Lower leg skin (tissue), 4 donors: Measurements from ENCODE around the gene PDXK. TPM values are rescaled to one million over a fixed set of nuclear protein-coding genes. Genes with fewer than 3 reads are reported as not detected.

Experiments used
- DNase-seq, 2 donors: peaks; one replicate each; pipeline ENCODE4 v3.0.0-alpha.2; 2019; ENCODE audit warnings: low spot score in 2 of 2
- H3K4me3 ChIP-seq: fragments of 200-600 bp; sonication (generic); 2 replicates; pipeline ENCODE4 v1.5.1; 2017; ENCODE audit warnings: mild to moderate bottlenecking, low read depth; ENCODE audit not compliant: poor library complexity, severe bottlenecking
- POLR2A ChIP-seq, 2 donors: fragments of 450-650 bp; IDR thresholded peaks; one replicate each; pipeline ENCODE4 v1.6.1; 2016 to 2017; ENCODE audit warnings: antibody characterized with exemption in 2 of 2, mild to moderate bottlenecking in 1 of 2, moderate library complexity in 1 of 2
- WGBS, 2 donors: methylation state at CpG; one replicate each; pipeline ENCODE4 v1.1.5; 2018; 5-methylcytosine and 5-hydroxymethylcytosine counted together
- intact Hi-C: fragments of 100-400 bp; cut with DNase I; formaldehyde crosslinking; loops from one replicate; pipeline ENCODE4 v1.15.0; 2023; ENCODE audit warnings: low total_unique reads
- total RNA-seq, 4 donors: library from RNA; depleted of rRNA; stranded (reverse); fragments of >200 nt; gene quantifications; one replicate each; pipeline ENCODE4 v1.1.0, GENCODE V29; 2016
- TF ChIP-seq, protein P1 (sequence below), 3 donors: fragments of 450-650 bp; IDR thresholded peaks; one replicate each; pipeline ENCODE4 v1.5.1; 2016; ENCODE audit warnings: antibody characterized with exemption in 3 of 3, mild to moderate bottlenecking in 3 of 3, moderate library complexity in 2 of 3

Gene PDXK
- total RNA-seq, 4 donors from 2014 or later, result 19.5 to 55.6 (median 42.1) TPM

DNA sequence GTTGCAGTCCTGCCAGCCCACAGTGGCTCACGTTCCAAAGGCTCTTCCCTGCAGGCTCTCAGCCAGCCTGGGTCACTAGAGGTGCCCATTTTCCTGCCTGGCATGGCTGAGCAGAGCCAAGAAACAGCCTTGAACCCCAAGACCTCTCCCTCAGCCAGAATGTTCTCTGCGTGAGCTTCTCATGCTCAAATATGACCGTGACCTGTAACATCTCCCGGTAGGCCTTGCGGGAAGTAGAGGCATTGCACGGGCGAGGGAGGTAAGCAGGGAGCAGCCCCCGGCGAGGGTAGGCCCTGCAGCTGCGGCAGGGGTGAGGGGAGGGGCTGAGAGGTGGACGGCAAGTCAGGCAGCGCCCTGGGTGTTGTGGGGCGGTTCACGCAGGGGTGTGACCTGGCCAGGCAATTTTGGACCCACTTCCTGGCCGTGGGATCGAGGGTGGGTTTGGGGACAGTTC is 90.4 kb downstream of the PDXK start:
- DNase-seq, result no peak
- intact Hi-C loops, result no loop called here
- 62 to 70% methylated on average over 15 to 16 of the region's 16 CpGs for WGBS, 2 donors
- no peak overlapping the region for H3K4me3 ChIP-seq
- no peak for TF ChIP-seq POLR2A (IDR thresholded peaks at IDR 0.05)
- TF ChIP-seq, protein P1, sequence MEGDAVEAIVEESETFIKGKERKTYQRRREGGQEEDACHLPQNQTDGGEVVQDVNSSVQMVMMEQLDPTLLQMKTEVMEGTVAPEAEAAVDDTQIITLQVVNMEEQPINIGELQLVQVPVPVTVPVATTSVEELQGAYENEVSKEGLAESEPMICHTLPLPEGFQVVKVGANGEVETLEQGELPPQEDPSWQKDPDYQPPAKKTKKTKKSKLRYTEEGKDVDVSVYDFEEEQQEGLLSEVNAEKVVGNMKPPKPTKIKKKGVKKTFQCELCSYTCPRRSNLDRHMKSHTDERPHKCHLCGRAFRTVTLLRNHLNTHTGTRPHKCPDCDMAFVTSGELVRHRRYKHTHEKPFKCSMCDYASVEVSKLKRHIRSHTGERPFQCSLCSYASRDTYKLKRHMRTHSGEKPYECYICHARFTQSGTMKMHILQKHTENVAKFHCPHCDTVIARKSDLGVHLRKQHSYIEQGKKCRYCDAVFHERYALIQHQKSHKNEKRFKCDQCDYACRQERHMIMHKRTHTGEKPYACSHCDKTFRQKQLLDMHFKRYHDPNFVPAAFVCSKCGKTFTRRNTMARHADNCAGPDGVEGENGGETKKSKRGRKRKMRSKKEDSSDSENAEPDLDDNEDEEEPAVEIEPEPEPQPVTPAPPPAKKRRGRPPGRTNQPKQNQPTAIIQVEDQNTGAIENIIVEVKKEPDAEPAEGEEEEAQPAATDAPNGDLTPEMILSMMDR (IDR thresholded peaks at IDR 0.05), result no peak

DNA sequence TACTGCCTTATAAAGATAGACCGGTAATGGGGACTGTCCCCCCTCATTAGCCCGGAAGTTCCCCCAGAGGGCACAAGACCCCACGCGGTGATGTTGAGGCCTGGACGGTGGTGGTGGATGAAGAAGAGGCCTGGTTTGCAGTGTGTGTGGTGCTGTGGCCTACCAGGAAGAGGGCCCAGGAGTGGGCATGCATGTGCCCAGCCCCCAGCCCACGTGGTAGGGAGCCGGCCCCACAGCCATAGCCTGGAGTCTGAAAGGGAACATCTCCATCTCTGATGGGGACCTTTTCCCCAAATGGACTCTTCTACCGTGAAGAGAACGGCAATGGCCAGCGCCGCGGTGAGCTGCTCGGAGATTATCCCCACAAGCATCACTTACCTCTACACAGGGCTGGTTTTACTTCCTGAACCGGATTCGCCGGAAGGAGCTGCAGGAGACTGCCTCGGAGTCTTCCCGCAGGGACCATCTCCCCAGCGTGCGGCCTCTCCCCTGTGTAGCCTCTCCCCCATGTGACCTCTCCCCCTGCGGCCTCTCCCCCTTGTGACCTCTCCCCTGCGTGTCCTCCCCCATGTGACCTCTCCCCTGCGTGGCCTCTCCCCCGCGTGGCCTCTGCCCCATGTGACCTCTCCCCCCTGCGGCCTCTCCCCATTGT is 91.0 kb downstream of the PDXK start:
- H3K4me3 ChIP-seq, result no peak overlapping the region
- DNase-seq, result no peak
- intact Hi-C loops, result no loop called here
- WGBS, 2 donors, result 44 to 50% methylated on average over 26 of the region's 26 CpGs
- TF ChIP-seq POLR2A (IDR thresholded peaks at IDR 0.05), result no peak
- TF ChIP-seq, protein P1 (IDR thresholded peaks at IDR 0.05), result no peak

DNA sequence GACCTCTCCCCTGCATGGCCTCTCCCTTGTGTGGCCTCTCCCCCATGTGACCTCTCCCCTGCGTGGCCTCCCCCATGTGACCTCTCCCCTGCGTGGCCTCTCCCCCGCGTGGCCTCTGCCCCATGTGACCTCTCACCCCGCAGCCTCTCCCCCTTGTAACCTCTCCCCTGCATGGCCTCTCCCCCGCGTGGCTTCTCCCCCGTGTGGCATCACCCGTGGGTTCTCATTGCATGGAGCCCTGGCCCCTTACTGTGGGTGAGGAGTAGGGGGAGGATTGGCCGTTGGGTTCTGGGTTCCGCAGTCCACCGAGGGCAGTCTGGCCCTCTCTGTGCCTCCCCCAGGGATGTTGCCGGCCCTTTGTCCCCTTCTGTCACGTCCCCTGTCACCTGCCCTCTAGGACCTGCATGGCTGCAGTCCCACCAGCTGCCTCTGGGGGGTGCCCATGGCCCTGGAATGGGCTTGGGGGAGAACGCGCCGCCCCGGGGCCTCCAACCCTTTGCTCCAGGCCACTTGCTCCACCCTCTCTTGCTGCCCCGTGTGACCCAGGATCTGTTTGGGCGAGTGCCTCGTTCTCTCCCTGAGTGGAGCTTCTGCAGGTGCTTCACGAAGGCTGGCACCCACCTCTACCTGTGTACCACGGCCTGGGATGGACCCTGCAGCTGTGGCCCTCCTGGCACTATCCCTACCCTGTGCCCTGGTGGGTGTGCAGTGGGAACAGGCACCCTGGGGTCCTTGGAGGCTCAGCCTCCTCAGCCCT is 91.8 kb downstream of the PDXK start:
- peak; percentile 83 to 97 for DNase-seq
- WGBS, 2 donors, result 11 to 12% methylated on average over 22 to 23 of the region's 23 CpGs
- intact Hi-C loops, result no loop called here
- no peak overlapping the region for H3K4me3 ChIP-seq
- no peak for TF ChIP-seq POLR2A (IDR thresholded peaks at IDR 0.05)
- TF ChIP-seq, protein P1 (IDR thresholded peaks at IDR 0.05), result peak in 1 of 3 donors; percentile 60

DNA sequence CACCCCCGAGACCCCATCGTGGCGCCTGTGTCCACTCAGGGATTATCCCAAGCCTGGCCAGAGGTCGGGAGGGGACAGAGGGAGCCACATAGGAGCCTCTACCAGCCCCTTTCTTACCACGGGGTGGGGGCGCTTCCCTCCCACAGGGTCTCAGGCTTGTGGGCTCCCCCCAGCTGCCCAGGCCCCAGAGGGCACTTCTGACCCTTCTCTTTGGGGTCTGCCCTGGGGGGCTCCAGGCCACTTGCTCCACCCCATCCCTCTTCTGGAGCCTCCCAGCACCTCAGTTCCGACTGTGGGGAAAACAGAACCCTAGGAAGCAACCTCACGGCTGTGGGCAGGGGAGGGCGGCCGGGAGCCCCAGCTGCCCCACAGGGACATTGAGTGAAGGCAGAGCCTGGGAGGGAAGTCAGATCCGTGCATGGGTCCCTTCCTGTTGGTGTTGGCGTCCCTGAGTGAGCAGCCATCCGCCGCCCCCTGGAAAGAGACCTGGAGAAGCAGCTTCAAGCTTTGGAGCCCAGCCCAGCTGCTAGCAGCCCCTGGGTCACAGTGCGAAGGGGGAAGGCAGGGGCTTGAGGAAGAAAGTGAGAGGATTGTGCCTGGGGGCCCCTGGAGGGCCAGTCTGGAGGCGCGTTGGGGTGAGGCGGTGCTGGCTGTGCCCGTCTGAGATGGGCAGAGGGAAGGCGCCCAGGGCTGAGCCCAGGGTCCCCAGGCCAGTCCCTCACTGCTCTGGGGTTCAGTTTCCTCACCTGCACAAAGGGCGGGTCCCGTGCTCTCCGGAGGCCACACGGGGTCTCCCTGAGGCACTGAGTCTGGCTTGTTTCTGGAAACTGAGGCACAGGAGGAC is 92.6 kb downstream of the PDXK start:
- peak overlapping the region; percentile 17 for H3K4me3 ChIP-seq
- no peak for DNase-seq
- WGBS, 2 donors, result 40 to 46% methylated on average over 21 to 23 of the region's 24 CpGs
- TF ChIP-seq, protein P1 (IDR thresholded peaks at IDR 0.05), result no peak
- no peak for TF ChIP-seq POLR2A (IDR thresholded peaks at IDR 0.05)
- intact Hi-C loops, result no loop called here

Other genes starting within 250 kb of the PDXK start
- under 1 TPM in 2 of 4 donors, not detected in 2; 0.39 to 0.97 TPM for gene HSF2BP, start 59.6 kb upstream of the PDXK start, total RNA-seq
- gene RRP1B, start 59.6 kb upstream of the PDXK start, total RNA-seq, result 10 to 100 TPM; 15.4 to 22.2 (median 19.5) TPM
- 10 to 100 TPM; 11.0 to 29.3 (median 21.8) TPM for gene CSTB, start 57.2 kb downstream of the PDXK start, total RNA-seq
- gene RRP1, start 70.4 kb downstream of the PDXK start, total RNA-seq, result 10 to 100 TPM; 19.5 to 43.2 (median 25.5) TPM
- 10 to 100 TPM; 32.1 to 58.8 (median 48.7) TPM for gene AGPAT3, start 146.1 kb downstream of the PDXK start, total RNA-seq